HepG2 (cell line): ENCODE results near the gene FAM76A. TPM values are rescaled to one million over a fixed set of nuclear protein-coding genes. Genes with fewer than 3 reads are reported as not detected.
"Not testable (repeated sequence)": the region's sequence is repeated elsewhere in the genome, so short reads cannot be mapped to it uniquely, and the experiment has no call there.

ENCODE experiments used
- ATAC-seq: fragments of 200-7000 bp; cut with Tn5 transposase; 3 replicates; pipeline ENCODE4 v1.9.1; 2020; ENCODE audit warnings: mild to moderate bottlenecking, moderate library complexity
- BruUV-seq: library from RNA; stranded (reverse); fragments of 400-500 nt; replicated peaks from 2 replicates; lab custom pipeline; 2021; lab: Mats Ljungman, UMichigan
- CTCF ChIA-PET: fragments of 300-600 bp; formaldehyde crosslinking; extraction: SDS; loops from one replicate; lab custom pipeline; 2021; ENCODE audit warnings: low total read pairs, inconsistent platforms, low intra/inter-chr PET ratio; lab: Yijun Ruan, JAX
- POLR2A ChIA-PET: fragments of 350-600 bp; sonication (Branson Sonifier 250); formaldehyde crosslinking; loops from one replicate; lab custom pipeline; 2020; ENCODE audit warnings: antibody characterized with exemption, inconsistent platforms; lab: Yijun Ruan, JAX
- DNase-seq: peaks from one replicate; pipeline ENCODE4 v3.0.0-alpha.2; 2015; ENCODE audit warnings: low spot score
- FAIRE-seq: peaks from 3 replicates; lab custom pipeline; 2011; peaks lifted over from hg19 to GRCh38; lab: Jason Lieb, UNC
- H2AFZ ChIP-seq: one replicate; pipeline ENCODE4 v1.6.1; 2011; ENCODE audit warnings: low read length, inconsistent platforms
- H3K27ac ChIP-seq: fragments of 300-600 bp; 3 replicates; pipeline ENCODE4 v1.8.0; 2011; ENCODE audit warnings: mixed run types, mild to moderate bottlenecking, mixed read lengths, low read length, inconsistent platforms; ENCODE audit not compliant: insufficient read depth; ENCODE audit errors: extremely low read length
- H3K27me3 ChIP-seq, 2 experiments: fragments of 200-600 bp in 1 of 2; 2 replicates in 1 of 2; 3 replicates in 1 of 2; pipeline versions ENCODE4 v1.6.0 to v1.8.0; 2011; ENCODE audit warnings: low read length in 2 of 2, mild to moderate bottlenecking in 2 of 2, moderate library complexity in 2 of 2, inconsistent platforms in 1 of 2; ENCODE audit not compliant: insufficient read depth in 2 of 2, control insufficient read depth in 1 of 2
- H3K36me3 ChIP-seq, 2 experiments: fragments of 200-600 bp in 1 of 2; replicated peaks in 1 of 2; 2 replicates in 1 of 2; 3 replicates in 1 of 2; pipeline versions ENCODE4 v1.5.1 to v1.8.0; 2011; ENCODE audit warnings: low read length in 2 of 2, inconsistent platforms in 1 of 2; ENCODE audit not compliant: insufficient read depth in 2 of 2, control insufficient read depth in 1 of 2
- H3K4me1 ChIP-seq: 2 replicates; pipeline ENCODE4 v1.5.1; 2012; ENCODE audit warnings: low read length, inconsistent platforms; ENCODE audit not compliant: insufficient read depth
- H3K4me2 ChIP-seq: 2 replicates; pipeline ENCODE4 v1.6.0; 2011; ENCODE audit warnings: low read depth, low read length, inconsistent platforms
- H3K4me3 ChIP-seq, 3 experiments: fragments of 200-600 bp in 1 of 3; sonication (generic), shearing (Covaris generic) in 1 of 3; replicated peaks in 1 of 3; 2 replicates each; pipeline ENCODE4 v1.5.1; 2011 to 2016; ENCODE audit warnings: low read length in 3 of 3, inconsistent platforms in 2 of 3, low read depth in 2 of 3, mild to moderate bottlenecking in 2 of 3, control low read depth in 1 of 3, mixed read lengths in 1 of 3; ENCODE audit not compliant: insufficient read depth in 1 of 3
- H3K79me2 ChIP-seq: one replicate; pipeline ENCODE4 v1.6.1; 2011; ENCODE audit warnings: low read length, inconsistent platforms; ENCODE audit not compliant: insufficient read depth
- H3K9ac ChIP-seq: 2 replicates; pipeline ENCODE4 v1.6.0; 2011; ENCODE audit warnings: mild to moderate bottlenecking, low read depth, low read length, inconsistent platforms; ENCODE audit not compliant: insufficient read depth
- H3K9me3 ChIP-seq: 2 replicates; pipeline ENCODE4 v1.5.1; 2012; ENCODE audit warnings: mild to moderate bottlenecking, low read length
- H4K20me1 ChIP-seq: 2 replicates; pipeline ENCODE4 v1.6.0; 2011; ENCODE audit warnings: inconsistent platforms, mild to moderate bottlenecking, low read length, moderate library complexity; ENCODE audit not compliant: insufficient read depth
- DDIT3 ChIP-seq: sonication (generic); formaldehyde crosslinking; IDR thresholded peaks from 2 replicates; pipeline ENCODE4 v1.4.0; 2020; ENCODE audit warnings: mild to moderate bottlenecking, missing genetic modification reagents
- GTF2F1 ChIP-seq: fragments of 150-350 bp; IDR thresholded peaks from 2 replicates; pipeline ENCODE4 v1.6.1; 2014; ENCODE audit warnings: low read length
- HDAC6 ChIP-seq: fragments of 200-600 bp; sonication (generic); IDR thresholded peaks from 2 replicates; pipeline ENCODE4 v1.7.0; 2017; ENCODE audit warnings: mild to moderate bottlenecking, antibody characterized with exemption, low read length, low read depth
- KLF12 ChIP-seq: sonication (generic); formaldehyde crosslinking; IDR thresholded peaks from 2 replicates; pipeline ENCODE4 v1.4.0; 2020; ENCODE audit warnings: missing genetic modification reagents, borderline replicate concordance
- KLF16 ChIP-seq, 2 experiments: sonication (generic) in 1 of 2; formaldehyde crosslinking in 1 of 2; IDR thresholded peaks; 2 replicates each; pipeline versions ENCODE4 v1.6.1 to v1.8.0; 2016 to 2023; ENCODE audit warnings: missing genetic modification reagents in 2 of 2, missing compliant biosample characterization in 1 of 2
- MEIS2 ChIP-seq: sonication (generic); formaldehyde crosslinking; IDR thresholded peaks from 2 replicates; pipeline ENCODE4 v1.9.0; 2021; ENCODE audit warnings: mild to moderate bottlenecking, missing genetic modification reagents
- NR1H2 ChIP-seq: sonication (generic); formaldehyde crosslinking; IDR thresholded peaks from 2 replicates; pipeline ENCODE4 v1.8.1; 2022; ENCODE audit warnings: low read depth, missing genetic modification reagents, borderline replicate concordance
- PHF5A ChIP-seq: IDR thresholded peaks from one replicate; pipeline ENCODE4 v1.6.1; 2018; ENCODE audit warnings: low read depth, missing genetic modification reagents; ENCODE audit not compliant: unreplicated experiment
- PRMT3 ChIP-seq: sonication (generic); formaldehyde crosslinking; IDR thresholded peaks from 2 replicates; pipeline ENCODE4 v1.8.1; 2022; ENCODE audit warnings: low read depth, mild to moderate bottlenecking, moderate library complexity, missing genetic modification reagents, borderline replicate concordance
- SOX6 ChIP-seq, 2 experiments: fragments of 450-650 bp in 1 of 2; sonication (generic) in 1 of 2; formaldehyde crosslinking in 1 of 2; IDR thresholded peaks; 2 replicates each; pipeline versions ENCODE4 v1.4.0 to v1.6.1; 2017 to 2020; ENCODE audit warnings: antibody characterized with exemption in 1 of 2, mild to moderate bottlenecking in 1 of 2, missing genetic modification reagents in 1 of 2
- ZNF121 ChIP-seq: sonication (generic); formaldehyde crosslinking; IDR thresholded peaks from 2 replicates; pipeline ENCODE4 v1.5.0; 2020; ENCODE audit warnings: mild to moderate bottlenecking, missing genetic modification reagents
- ZNF850 ChIP-seq: sonication (generic); formaldehyde crosslinking; conservative IDR thresholded peaks from 2 replicates; pipeline ENCODE4 v1.9.0; 2021; ENCODE audit warnings: mild to moderate bottlenecking, missing genetic modification reagents
- ZSCAN21 ChIP-seq: sonication (generic); formaldehyde crosslinking; IDR thresholded peaks from 2 replicates; pipeline ENCODE4 v1.8.0; 2022; ENCODE audit warnings: mild to moderate bottlenecking, missing genetic modification reagents, moderate library complexity, borderline replicate concordance
- WGBS: methylation state at CpG from one replicate; pipeline ENCODE4 v1.1.6; 2017; ENCODE audit warnings: low lambda C conversion rate; 5-methylcytosine and 5-hydroxymethylcytosine counted together
- in situ Hi-C: cut with HindIII; loops from 2 replicates; pipeline ENCODE4 v1.10.0; 2017; ENCODE audit warnings: low pct_unique_long_range_greater_than_20kb; ENCODE audit not compliant: extremely low pct_ligation_motif_present
- intact Hi-C: fragments of 100-400 bp; cut with micrococcal nuclease; formaldehyde crosslinking; loops from one replicate; pipeline ENCODE4 v1.10.0; 2022; ENCODE audit not compliant: unreplicated experiment
- polyA plus RNA-seq, 8 experiments: library from polyadenylated mRNA; depleted of rRNA in 3 of 8; stranded (reverse) in 7 of 8; unstranded in 1 of 8; fragments of >200 nt; fragmentation: Illumina TruSeq in 4 of 8; extraction: Trizol in 4 of 8; gene quantifications; 2 replicates each; pipeline versions ENCODE4 v1.2.1 to v1.2.3, GENCODE V29; 2011 to 2016; ENCODE audit warnings: low read depth in 4 of 8, missing spikeins in 1 of 8, mixed read lengths in 1 of 8; ENCODE audit not compliant: insufficient read depth in 1 of 8
- total RNA-seq, 5 experiments: library from RNA; depleted of rRNA; stranded (reverse); fragments of >200 nt; fragmentation: Illumina TruSeq; extraction: Trizol; gene quantifications; 2 replicates each; pipeline ENCODE4 v1.2.3, GENCODE V29; 2016; ENCODE audit warnings: low read depth in 1 of 5

The FAM76A gene
- total and polyA plus RNA-seq, 2 of the 13 experiments (the other 11 are each of a cell fraction or from before 2014, with no cell fraction given): 4.2 to 15.7 TPM

DNA sequence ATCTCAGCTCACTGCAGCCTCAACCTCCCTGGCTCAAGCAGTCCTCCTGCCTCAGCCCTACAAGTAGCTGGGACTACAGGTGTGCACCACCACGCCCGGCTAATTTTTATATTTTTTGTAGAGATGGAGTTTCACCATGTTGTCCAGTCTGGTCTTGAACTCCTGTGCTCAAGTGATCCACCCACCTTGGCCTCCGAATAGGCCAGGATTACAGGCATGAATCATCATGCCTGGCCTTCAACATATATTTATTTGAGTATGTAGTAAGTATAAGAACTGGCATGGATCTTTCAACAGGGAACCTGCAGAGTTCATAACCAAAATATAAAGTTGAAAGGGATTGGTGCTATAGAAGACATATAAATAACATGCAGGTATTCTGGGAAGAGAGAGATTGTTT, 49.6 kb downstream of the FAM76A start:
- 99% methylated on average over 3 of the region's 3 CpGs for WGBS
- in situ Hi-C loops, CTCF ChIA-PET: not testable (repeated sequence)

GRCh38 chr1:27776276-27776675, 50.5 kb downstream of the FAM76A start:
- H3K36me3 ChIP-seq, H2AFZ ChIP-seq, H3K4me3 ChIP-seq, CTCF ChIA-PET, intact Hi-C loops, BruUV-seq, H4K20me1 ChIP-seq, H3K9ac ChIP-seq, H3K27ac ChIP-seq, DNase-seq, FAIRE-seq, H3K4me2 ChIP-seq, H3K27me3 ChIP-seq, ATAC-seq, in situ Hi-C loops, POLR2A ChIA-PET, H3K9me3 ChIP-seq: not testable (repeated sequence)
- H3K4me1 ChIP-seq: peaks cover 24% of the 10 kb centered on the region
- peak; percentile 57; the same call in 1 of the 2 replicates for TF ChIP-seq ZNF121 (CRISPR knock-in tag)
- peaks cover 23% of the 10 kb centered on the region for H3K79me2 ChIP-seq

More for the DNA sequence above, 49.6 kb downstream of the FAM76A start:
- H3K4me3 ChIP-seq, H3K4me2 ChIP-seq, FAIRE-seq, H3K9ac ChIP-seq, BruUV-seq, DNase-seq, H3K36me3 ChIP-seq, ATAC-seq, H3K9me3 ChIP-seq, H3K27ac ChIP-seq, H3K27me3 ChIP-seq, H2AFZ ChIP-seq, H4K20me1 ChIP-seq, POLR2A ChIA-PET, intact Hi-C loops: not testable (repeated sequence)
- H3K4me1 ChIP-seq: peaks cover 24% of the 10 kb centered on the region
- H3K79me2 ChIP-seq: peaks cover 23% of the 10 kb centered on the region

DNA sequence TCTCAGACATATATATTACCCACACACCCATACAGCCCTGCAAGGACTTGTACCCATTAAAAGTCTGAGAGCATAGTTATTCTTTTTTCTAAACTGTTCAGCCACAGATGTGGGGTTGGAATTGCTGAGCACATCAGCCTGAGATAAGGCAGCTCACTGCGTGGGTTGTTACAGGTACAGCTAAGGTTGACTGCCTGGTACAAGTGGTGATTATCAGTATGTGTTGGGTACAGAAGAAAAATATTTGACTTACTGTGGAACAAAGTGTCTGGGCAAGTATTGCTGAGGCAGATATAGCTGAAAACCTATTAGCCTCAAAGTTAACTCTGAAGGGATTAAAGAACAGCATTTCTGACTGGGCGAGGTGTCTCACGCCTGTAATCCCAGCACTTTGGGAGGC, 52.3 kb downstream of the FAM76A start:
- no peak overlapping the region for H3K27ac ChIP-seq
- no TSS peak for BruUV-seq
- no peak for DNase-seq
- H2AFZ ChIP-seq: no peak overlapping the region
- no peak for ATAC-seq
- FAIRE-seq: no peak
- POLR2A ChIA-PET: no interaction called here
- no peak overlapping the region for H3K4me3 ChIP-seq
- intact Hi-C loops: no loop called here
- H3K9ac ChIP-seq: no peak overlapping the region
- H4K20me1 ChIP-seq: no peaks in the 10 kb centered on the region
- WGBS: 100% methylated on average over 3 of the region's 3 CpGs
- peaks cover 16% of the 10 kb centered on the region for H3K4me1 ChIP-seq
- in situ Hi-C loops: no loop called here
- CTCF ChIA-PET: no interaction called here
- no peaks in the 10 kb centered on the region; a peak in 1 of 5 replicates for H3K27me3 ChIP-seq
- no peaks in the 10 kb centered on the region for H3K9me3 ChIP-seq
- H3K4me2 ChIP-seq: no peak overlapping the region
- peaks cover 23% of the 10 kb centered on the region for H3K79me2 ChIP-seq
- no peaks in the 10 kb centered on the region; a peak in 1 of 5 replicates for H3K36me3 ChIP-seq
- TF ChIP-seq DDIT3 (CRISPR knock-in tag): no peak
- no peak for TF ChIP-seq PRMT3 (CRISPR knock-in tag)
- no peak for TF ChIP-seq KLF12 (CRISPR knock-in tag)
- TF ChIP-seq ZSCAN21: no peak
- TF ChIP-seq MEIS2 (CRISPR knock-in tag): no peak
- TF ChIP-seq NR1H2 (CRISPR knock-in tag): no peak
- TF ChIP-seq HDAC6: no peak
- TF ChIP-seq SOX6 (IDR thresholded peaks at IDR 0.05): no peak
- no peak for TF ChIP-seq SOX6 (CRISPR knock-in tag; IDR thresholded peaks at IDR 0.05)
- no peak for TF ChIP-seq ZNF850
- TF ChIP-seq KLF16 (CRISPR knock-in tag; IDR thresholded peaks at IDR 0.05): no peak
- TF ChIP-seq PHF5A (CRISPR knock-in tag): no peak
- TF ChIP-seq GTF2F1: no peak
